ENCODE results near the gene RPL41.

Gene RPL41

GRCh38 chr12:56158029-56158925 lies 41.8 kb downstream of the RPL41 start, which contains the start of gene MYL6:
Gene MYL6 (plus strand): TSS chr12:56158359. CDS start chr12:56158402, 43 bp downstream.
- H3K27me3 Mint-ChIP-seq: no peaks in the 10 kb centered on the region
- H3K9me3 Mint-ChIP-seq: no peaks in the 10 kb centered on the region
- H3K4me3 Mint-ChIP-seq: peak within 1 kb of the TSS; percentile 93
- intact Hi-C loops (cut with micrococcal nuclease): loop anchor here (1.0 to 2.0 kb wide), 3 partner anchors 30 to 39 kb away; partner anchors contain the start of genes ESYT1, SMARCC2 and ZC3H10
- H3K4me1 Mint-ChIP-seq (ENCODE audit: low read depth): peaks cover 63% of the 10 kb centered on the region
- H3K36me3 Mint-ChIP-seq (ENCODE audit: low read depth): peaks cover 67% of the 10 kb centered on the region
- peak within 1 kb of the TSS; percentile 98 for H3K27ac Mint-ChIP-seq

GRCh38 chr12:56158926-56159461 lies 42.6 kb downstream of the RPL41 start:
- Mint-ChIP-seq H3K27me3 (no peaks in the 10 kb centered on the region), H3K9me3 (no peaks in the 10 kb centered on the region), H3K4me3 (peak overlapping the region; percentile 93), H3K4me1 (ENCODE audit: low read depth) (peaks cover 56% of the 10 kb centered on the region), H3K27ac (peak overlapping the region; percentile 98), H3K36me3 (ENCODE audit: low read depth) (peaks cover 74% of the 10 kb centered on the region)
- intact Hi-C loops (cut with micrococcal nuclease): loop anchor here (1.0 to 2.0 kb wide), 3 partner anchors 30 to 40 kb away; partner anchors contain the start of genes ESYT1, SMARCC2 and ZC3H10

- intact Hi-C loops (cut with micrococcal nuclease): loop anchor here (2.0 kb wide), 2 partner anchors 29 to 41 kb away; partner anchors contain the start of genes SMARCC2 and ZC3H10
- H3K36me3 Mint-ChIP-seq (ENCODE audit: low read depth): peaks cover 80% of the 10 kb centered on the region
- H3K4me1 Mint-ChIP-seq (ENCODE audit: low read depth): peaks cover 51% of the 10 kb centered on the region
- H3K4me3 Mint-ChIP-seq: peak overlapping the region; percentile 93
- peak overlapping the region; percentile 98 for H3K27ac Mint-ChIP-seq
- no peaks in the 10 kb centered on the region for H3K9me3 Mint-ChIP-seq
- no peaks in the 10 kb centered on the region for H3K27me3 Mint-ChIP-seq
Observed at GRCh38 chr12:56159482-56160192, 43.2 kb downstream of the RPL41 start.

- Mint-ChIP-seq H3K9me3 (no peaks in the 10 kb centered on the region), H3K36me3 (ENCODE audit: low read depth) (peaks cover 86% of the 10 kb centered on the region), H3K4me3 (peak overlapping the region; percentile 93), H3K27ac (peak overlapping the region; percentile 98), H3K4me1 (ENCODE audit: low read depth) (peaks cover 47% of the 10 kb centered on the region), H3K27me3 (no peaks in the 10 kb centered on the region)
- intact Hi-C loops (cut with micrococcal nuclease): no loop called here
Observed at GRCh38 chr12:56160193-56160763, 43.8 kb downstream of the RPL41 start.

GRCh38 chr12:56160894-56161689 lies 44.7 kb downstream of the RPL41 start:
- H3K4me3 Mint-ChIP-seq: peak overlapping the region; percentile 93
- intact Hi-C loops (cut with micrococcal nuclease): no loop called here
- H3K27me3 Mint-ChIP-seq: no peaks in the 10 kb centered on the region
- peaks cover 88% of the 10 kb centered on the region for H3K36me3 Mint-ChIP-seq (ENCODE audit: low read depth)
- peaks cover 47% of the 10 kb centered on the region for H3K4me1 Mint-ChIP-seq (ENCODE audit: low read depth)
- no peaks in the 10 kb centered on the region for H3K9me3 Mint-ChIP-seq
- peak overlapping the region; percentile 98 for H3K27ac Mint-ChIP-seq

- intact Hi-C loops (cut with micrococcal nuclease): no loop called here
- H3K4me1 Mint-ChIP-seq (ENCODE audit: low read depth): peaks cover 47% of the 10 kb centered on the region
Observed at GRCh38 chr12:56161690-56162351, 45.4 kb downstream of the RPL41 start.

GRCh38 chr12:56162468-56163290 lies 46.2 kb downstream of the RPL41 start:
- no peaks in the 10 kb centered on the region for H3K9me3 Mint-ChIP-seq
- intact Hi-C loops (cut with micrococcal nuclease): no loop called here
- H3K27me3 Mint-ChIP-seq: no peaks in the 10 kb centered on the region
- peaks cover 40% of the 10 kb centered on the region for H3K4me1 Mint-ChIP-seq (ENCODE audit: low read depth)
- no peak overlapping the region for H3K27ac Mint-ChIP-seq
- peaks cover 100% of the 10 kb centered on the region for H3K36me3 Mint-ChIP-seq (ENCODE audit: low read depth)
- no peak overlapping the region for H3K4me3 Mint-ChIP-seq

More at GRCh38 chr12:56161690-56162351, 45.4 kb downstream of the RPL41 start:
- H3K36me3 Mint-ChIP-seq (ENCODE audit: low read depth): peaks cover 95% of the 10 kb centered on the region
- H3K9me3 Mint-ChIP-seq: no peaks in the 10 kb centered on the region
- peak overlapping the region; percentile 60 for H3K27ac Mint-ChIP-seq
- no peaks in the 10 kb centered on the region for H3K27me3 Mint-ChIP-seq
- H3K4me3 Mint-ChIP-seq: no peak overlapping the region

GRCh38 chr12:56163533-56164344 lies 47.3 kb downstream of the RPL41 start:
- intact Hi-C loops (cut with micrococcal nuclease): no loop called here
- no peaks in the 10 kb centered on the region for H3K27me3 Mint-ChIP-seq

GRCh38 chr12:56164345-56164729 lies 47.9 kb downstream of the RPL41 start:
- H3K4me3 Mint-ChIP-seq: no peak overlapping the region
- peaks cover 100% of the 10 kb centered on the region for H3K36me3 Mint-ChIP-seq (ENCODE audit: low read depth)

More at GRCh38 chr12:56163533-56164344, 47.3 kb downstream of the RPL41 start:
- peak overlapping the region; percentile 23 for H3K27ac Mint-ChIP-seq
- H3K9me3 Mint-ChIP-seq: no peaks in the 10 kb centered on the region
- H3K4me3 Mint-ChIP-seq: no peak overlapping the region
- peaks cover 100% of the 10 kb centered on the region for H3K36me3 Mint-ChIP-seq (ENCODE audit: low read depth)
- H3K4me1 Mint-ChIP-seq (ENCODE audit: low read depth): peaks cover 37% of the 10 kb centered on the region

GRCh38 chr12:56165369-56165768 lies 48.9 kb downstream of the RPL41 start:
- Mint-ChIP-seq H3K27ac (no peak overlapping the region), H3K36me3 (ENCODE audit: low read depth) (peaks cover 100% of the 10 kb centered on the region), H3K4me1 (ENCODE audit: low read depth) (peaks cover 20% of the 10 kb centered on the region), H3K27me3 (no peaks in the 10 kb centered on the region), H3K4me3 (no peak overlapping the region), H3K9me3 (no peaks in the 10 kb centered on the region)
- intact Hi-C loops (cut with micrococcal nuclease): no loop called here

More at GRCh38 chr12:56164345-56164729, 47.9 kb downstream of the RPL41 start:
- Mint-ChIP-seq H3K4me1 (ENCODE audit: low read depth) (peaks cover 31% of the 10 kb centered on the region), H3K27me3 (no peaks in the 10 kb centered on the region), H3K9me3 (no peaks in the 10 kb centered on the region), H3K27ac (no peak overlapping the region)
- intact Hi-C loops (cut with micrococcal nuclease): no loop called here

Data from dendritic cell treated with granulocyte-macrophage colony-stimulating factor and Interleukin-4, amounts not matched to agents 40 ng/mL and 50 ng/mL, for 4 days (primary cell).